ENCODE measurements around the gene NXPH1.

Gene NXPH1

DNA sequence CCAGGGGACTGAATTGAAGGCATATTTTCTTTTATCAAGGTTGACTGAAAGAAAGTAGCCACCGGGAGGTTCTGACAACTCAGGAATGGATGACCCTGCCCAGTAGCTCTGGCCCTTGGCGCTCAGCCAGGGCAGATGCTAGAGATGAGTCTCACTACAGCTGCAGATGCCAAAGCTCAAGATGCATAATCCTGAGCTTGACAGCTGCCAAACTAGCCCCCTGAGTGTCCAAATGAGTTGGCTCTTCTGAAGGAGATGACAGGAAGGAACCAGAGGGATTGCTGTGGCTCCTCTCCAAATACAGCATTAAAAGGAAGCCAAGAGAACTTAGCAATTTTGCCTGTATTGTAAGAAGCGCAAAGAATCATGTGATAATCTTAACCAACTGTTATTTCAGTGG, 78.4 kb downstream of the NXPH1 start:
- no peak for DNase-seq

DNA sequence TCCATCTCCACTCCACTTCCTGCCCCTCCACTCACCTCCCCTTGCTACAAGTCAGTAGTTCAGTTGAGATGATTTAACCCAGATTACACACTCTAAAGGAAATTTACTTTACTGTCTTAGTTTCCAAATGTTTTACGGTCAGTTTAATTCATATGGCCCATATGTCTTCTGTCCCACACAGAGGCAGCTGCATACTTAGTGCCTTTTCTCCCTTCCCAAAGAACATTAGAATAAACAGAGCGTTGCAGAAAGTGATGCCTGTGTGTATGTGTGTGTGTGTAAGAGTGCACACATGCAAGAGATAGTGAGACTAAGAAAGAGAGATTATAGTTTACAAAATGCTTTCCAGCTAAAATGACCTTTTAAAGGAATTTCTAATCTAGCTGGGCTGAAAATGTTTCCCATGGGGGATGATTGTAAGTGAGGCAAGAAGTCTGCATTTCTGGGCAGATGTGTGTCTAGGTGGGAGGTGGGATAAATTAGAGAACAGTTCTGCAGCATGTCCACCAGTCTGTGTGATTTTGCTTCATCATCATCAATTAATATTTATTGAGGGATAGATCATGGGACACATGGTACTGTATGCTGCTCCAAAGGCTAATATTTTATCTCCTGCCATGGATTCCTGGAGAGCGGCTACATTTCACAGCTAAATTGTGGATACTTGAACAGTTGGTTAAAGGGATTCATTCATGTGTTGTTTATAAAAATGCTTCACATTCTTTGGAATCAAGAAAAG, 81.5 kb downstream of the NXPH1 start:
- DNase-seq: no peak

DNA sequence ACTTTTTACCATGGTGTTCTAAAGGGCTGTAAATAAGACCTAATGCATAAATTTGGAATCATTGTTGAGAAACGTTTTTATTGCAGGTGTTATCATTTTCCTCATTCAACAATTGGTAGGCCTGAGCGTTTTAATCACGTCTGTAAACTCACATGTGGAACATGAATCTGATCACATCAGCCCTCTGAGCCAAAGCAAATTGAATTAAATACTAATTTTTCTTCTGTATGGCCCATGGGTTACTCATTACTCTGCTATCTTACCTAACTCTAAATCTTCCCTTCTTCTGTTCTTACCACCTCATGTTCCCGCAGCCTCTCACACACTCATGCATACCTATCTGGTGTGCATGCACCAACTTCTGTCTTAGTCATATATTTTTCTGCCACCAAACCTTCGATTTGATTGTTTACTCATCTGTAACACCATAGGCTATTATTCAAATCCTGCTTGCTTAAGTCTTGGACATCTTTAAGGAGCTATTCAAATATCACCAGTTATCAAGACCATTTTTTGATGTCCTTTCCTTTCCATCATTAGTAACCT, 82.3 kb downstream of the NXPH1 start:
- no peak for DNase-seq

DNA sequence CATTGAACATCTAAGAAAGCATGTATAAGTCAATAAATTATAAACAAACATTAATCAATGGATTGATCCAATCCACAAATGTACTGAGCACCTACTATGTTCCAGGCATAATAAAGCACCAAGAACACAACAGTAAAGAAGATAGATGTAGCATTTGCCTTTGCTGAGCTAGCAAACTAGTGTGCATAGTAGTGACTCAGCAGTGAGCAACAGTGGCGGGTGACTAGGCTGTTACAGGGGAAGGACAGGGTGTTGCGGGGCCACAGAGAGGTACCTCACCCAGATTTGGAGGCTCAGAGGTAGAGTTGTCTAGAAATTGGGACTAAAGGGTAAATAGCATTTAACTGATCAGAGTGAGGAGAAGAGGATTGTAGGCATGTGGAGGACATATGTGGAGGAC, 83.6 kb downstream of the NXPH1 start:
- DNase-seq: no peak

DNA sequence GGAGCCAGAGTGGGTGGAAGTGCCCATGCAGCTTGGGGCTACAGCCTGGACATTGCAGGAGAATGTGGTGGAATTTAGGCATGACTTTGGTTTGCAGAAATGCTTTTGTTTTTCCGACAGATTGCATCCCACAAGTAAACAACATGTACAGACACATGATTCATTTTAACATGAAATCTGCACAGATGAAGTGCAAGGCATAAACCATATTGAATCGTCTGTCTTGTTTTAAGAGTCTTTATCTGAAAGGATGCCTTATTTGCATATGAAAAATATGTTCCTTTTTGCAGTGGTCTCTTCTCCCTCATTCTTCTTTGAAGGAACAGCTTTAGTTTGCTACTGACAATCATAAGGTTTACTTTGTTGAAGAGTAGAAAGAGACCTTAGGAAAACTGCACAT, 94.9 kb downstream of the NXPH1 start:
- DNase-seq: no peak

DNA sequence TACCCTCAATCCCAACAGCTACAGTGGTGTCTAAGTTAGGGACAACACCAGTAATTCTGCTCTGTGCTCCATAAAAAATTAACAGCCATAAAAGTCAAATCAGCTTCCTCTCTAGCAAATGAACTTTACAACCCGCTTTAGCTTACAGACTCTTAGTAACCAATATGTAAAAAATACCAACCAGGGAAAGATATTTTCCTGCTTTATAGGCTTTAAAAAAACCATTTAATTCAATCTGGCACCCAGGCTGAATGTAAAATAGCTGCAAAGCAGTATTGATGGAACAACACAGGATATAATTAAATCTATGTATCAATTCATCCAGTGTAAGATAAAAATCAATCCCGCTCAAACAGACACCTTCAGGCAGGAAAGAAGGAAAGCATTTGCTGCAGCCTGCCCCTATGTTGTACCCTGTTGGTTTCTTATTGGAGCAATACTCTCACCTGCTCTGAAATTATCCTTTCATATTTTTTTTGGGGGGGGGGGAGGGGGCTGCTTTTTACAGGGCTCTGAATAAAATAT, 98.6 kb downstream of the NXPH1 start:
- no peak for DNase-seq

DNA sequence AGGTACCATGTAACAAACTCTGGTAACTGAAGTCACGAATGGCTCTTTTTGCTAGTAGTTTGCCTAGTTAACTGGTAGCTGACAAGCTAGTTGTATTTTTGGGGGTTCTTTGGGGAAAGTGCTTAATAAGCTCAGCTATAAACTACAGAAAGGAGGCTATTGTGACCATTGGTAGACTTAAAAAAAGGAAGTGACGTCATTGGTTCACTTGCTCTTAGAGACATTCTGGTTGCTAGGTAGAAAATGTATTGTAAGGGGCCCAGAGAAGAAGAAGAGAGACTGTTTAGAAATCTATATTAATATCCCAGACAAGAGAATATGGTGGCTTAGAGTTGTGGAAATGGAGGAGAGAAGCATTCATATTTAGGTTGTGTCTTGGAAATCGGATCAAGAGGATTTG, 103.0 kb downstream of the NXPH1 start:
- DNase-seq: no peak

DNA sequence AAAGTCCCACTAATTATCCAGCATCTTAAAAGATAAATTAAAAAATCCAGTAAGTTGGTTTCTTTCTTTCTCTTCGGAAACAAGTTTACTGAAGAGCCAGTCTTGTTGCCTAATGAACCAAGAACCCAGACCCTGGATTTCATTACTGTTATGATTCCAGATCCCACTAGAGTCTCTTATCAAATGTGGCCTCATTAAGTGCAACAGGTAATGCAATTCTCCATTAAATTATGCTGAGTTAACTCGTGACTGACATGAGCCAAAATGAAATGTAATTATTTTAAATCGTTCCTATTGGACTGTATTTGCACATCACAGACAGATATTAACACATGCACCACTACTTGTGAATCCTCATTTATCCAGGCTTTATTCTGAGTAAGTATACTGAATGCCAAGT, 115.6 kb downstream of the NXPH1 start:
- DNase-seq: no peak

DNA sequence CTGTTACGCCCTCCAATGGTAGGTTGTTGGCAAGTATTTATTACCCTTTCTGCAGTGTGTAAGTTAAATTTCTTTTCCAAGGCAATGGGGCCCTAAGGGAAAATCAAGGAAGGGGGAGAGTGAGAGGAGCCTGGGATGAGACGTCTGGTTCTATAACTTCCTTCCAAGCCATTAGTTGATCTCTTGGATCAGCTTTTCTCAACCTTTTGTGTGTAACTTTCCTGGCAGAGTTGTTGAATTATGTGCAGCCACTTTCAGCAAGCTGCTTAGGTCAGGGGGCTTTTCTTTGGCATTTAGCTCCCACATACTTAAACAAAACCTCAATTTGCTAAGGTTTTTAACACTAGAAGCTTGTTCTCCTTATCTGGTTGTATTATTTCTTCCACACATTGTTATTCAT, 127.1 kb downstream of the NXPH1 start:
- no peak for DNase-seq

DNA sequence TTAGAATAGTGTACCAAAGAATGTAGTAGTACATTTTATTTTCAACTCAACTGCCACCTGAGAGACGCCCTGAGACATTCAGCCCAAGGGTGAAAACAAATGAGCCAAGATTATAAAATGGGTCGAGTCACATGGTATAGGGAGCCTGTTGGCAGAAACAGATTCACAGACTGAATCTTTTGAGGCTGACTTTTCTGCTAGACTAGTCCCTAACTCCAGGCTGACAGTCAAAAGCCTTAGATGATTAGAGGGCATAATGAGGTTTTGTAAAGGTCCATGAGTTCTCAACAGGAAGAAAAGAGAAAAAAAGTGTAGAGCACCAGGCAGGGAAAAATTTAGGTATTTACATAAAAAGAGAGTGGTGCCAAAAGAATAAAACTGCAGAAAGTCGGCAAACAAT, 128.0 kb downstream of the NXPH1 start:
- no peak for DNase-seq

DNA sequence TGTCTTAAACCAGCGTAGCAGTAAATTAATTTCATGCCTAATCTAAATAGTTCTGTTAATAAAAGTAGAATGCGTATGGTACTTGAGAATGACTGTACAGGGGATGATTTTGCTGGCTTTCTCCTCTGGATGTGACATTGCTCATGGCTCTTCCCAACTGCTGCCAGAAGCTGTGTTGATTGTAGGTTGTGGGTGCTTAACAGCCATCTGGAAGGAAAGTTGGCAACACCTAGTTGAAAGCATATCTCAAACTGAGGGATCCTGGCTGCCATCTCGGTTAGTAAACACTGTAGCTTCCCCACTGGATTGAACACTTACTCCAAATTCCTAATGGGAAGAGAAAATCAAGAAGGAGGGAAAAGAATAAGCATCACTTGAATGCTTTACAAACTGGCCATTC, 130.9 kb downstream of the NXPH1 start:
- DNase-seq: no peak

DNA sequence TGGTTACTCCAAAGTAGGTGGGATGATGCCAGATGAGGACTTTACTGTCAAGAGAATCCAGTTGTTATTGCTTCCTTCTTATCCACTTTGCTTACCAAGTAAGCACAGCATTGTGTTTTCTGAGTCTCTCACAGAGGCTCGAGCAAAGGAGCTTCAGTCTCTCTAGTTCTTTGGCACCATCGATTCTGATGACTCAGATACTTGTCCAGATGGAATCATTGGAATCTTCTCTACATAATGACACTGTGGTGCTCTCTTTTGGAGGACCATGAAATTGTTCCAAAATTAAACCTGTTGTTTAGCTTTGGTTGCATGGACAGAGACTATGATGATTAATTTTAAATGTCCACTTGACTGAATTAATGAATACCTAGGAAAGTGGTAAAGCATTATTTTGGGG, 132.6 kb downstream of the NXPH1 start:
- DNase-seq: no peak

DNA sequence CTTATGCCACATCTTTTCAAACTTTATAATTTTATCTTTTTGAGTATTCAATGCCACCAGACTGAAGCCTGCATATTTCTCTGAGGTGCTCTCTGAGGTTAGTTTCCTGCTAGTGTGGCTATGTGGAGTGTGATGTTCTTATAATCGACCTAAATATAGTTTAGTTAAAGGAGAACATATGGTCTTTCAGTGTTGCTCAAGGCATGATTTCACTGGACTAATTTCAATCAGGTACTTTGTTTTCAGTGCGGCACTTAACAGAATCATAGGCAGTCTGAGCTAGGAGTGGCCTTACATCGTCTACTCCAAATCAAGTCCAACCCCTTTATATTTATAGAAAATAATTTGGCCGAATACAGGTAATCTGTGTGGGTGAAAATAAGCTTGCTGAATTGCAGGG, 134.2 kb downstream of the NXPH1 start:
- no peak for DNase-seq

DNA sequence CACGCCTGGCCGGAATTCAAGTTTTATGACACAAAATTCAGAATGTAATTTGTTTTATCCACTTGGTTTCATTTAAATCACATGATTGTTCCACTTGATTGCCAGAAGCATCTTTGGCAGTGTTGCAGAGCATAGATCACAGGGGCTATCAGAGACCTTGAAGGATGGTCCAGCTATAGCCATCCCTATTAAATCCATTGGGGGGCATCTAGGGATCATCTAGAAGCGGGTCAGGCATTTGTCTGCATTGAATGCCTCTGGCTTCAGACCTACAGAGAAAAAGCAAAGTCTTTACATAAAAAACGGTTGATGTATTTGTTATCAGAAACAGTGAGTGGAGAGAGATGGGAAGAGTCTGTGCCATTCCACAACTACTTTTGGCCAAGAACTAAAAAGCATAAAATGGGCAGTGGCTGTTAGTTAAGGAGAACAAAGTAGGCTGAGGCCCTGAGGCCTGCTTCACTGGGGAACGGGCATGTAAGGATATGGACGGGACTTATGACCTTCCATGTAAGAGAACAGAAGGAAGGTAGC, 146.3 kb downstream of the NXPH1 start:
- no peak for DNase-seq

DNA sequence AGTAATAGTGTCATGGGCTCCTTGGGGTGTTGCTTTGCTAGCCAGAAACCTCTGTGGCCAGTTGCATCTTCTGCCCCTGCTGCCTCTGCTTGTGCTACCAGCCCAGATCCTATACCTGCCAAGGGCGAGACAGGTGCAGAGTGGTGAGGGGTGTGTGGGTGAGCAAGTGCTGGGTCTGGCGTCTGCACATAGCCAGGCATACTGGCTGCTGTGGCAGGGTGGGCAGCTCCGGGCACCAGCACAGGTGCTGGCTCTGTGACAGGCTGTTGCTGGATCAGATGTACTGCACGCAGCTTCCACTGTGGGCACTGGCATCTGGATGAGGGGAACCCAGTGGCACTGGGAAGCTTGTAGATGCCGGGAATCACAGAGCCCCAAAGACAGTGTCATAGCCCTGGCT, 148.4 kb downstream of the NXPH1 start:
- no peak for DNase-seq

DNA sequence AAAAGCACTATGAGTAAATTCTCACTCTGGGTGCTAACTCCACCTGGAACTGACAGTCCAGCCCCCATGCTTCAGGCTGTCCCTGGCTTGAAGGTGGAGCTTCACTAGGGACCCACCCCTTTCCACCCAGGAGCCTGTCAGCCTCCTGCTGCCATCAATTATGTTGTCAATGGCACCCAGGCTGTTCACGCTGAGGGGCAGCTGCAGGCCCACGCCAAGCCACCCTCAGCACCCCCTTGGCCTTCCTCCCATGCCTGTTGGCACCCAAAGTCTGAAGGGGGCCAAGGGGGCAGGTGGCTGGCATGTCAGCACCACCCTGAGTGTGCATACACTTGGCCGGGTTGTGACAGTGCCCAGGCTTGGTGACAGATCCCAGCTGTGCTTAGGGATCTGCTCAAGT, 149.3 kb downstream of the NXPH1 start:
- DNase-seq: no peak

DNA sequence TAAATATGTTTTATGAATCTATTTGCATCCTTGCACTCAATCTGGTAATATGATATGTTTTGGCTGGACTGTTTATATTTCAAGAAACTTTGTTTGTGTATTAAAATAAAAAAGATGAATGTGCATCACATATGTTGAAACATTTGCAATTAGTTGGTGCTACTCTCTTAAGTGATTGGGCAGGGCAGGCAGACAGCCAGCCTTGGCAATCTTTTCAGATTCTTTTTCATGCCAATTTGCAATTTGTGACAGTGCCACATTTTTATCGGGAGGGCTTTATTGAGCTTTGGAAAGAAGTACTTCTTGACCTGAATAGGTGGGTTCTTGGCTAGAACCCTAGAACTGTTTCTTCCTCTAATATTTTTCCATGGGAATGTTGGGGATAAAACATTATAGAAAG, 152.2 kb downstream of the NXPH1 start:
- DNase-seq: no peak

DNA sequence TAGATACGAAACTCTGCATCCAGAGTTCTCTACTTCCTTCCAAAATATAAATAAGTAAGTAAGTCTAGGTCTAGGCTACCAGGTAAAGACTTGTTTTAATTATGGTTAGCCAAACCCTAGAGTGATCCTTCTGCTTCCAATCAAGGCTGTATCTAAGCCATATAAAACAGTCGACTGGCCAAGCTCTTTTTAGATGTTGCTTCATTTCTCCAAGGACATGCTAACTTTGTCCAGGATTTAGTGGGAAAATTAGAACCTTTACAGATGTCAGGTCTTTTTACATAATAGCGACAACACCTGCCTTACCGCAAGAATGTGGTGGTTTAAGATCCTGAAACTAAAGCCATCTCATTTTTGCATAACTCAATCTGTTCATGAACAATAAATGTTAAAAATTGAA, 156.8 kb downstream of the NXPH1 start:
- no peak for DNase-seq

DNA sequence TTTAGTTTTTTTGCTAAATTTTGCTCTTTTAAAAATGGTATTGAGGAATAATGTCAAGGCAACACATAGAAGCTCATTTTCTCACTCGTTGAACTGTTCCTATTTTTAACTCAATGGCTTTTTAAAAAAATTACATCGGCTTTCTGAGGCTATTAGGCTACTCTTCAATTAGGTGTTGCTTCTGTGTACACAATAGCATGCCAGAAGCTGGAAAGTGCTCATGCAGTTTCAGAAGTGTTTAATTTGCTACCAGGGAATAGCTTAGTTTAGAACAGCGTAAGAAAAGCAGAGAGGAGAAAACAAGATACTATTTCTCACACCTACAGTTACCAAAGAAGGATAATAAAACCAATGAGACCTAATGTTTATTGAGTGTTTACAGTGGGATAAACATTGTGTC, 157.4 kb downstream of the NXPH1 start:
- no peak for DNase-seq

DNA sequence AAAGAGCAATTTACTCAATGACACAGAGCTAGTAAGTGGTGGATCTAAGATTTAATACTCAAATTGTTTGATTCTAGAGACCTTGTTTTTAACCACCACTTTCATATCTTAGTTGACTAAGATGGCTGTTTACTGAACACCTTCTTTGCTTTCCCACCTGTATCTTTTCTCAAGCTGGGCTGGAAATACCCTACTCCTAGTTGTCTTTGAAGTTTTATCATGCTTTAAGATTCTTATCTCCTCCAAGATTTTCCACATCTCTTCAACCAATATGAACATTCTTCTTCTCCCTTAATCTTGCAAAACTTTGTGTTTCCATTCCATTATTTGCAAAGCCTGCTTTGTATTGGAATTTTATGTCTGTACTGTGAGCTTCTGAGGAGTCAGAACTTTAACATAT, 157.9 kb downstream of the NXPH1 start:
- no peak for DNase-seq

DNA sequence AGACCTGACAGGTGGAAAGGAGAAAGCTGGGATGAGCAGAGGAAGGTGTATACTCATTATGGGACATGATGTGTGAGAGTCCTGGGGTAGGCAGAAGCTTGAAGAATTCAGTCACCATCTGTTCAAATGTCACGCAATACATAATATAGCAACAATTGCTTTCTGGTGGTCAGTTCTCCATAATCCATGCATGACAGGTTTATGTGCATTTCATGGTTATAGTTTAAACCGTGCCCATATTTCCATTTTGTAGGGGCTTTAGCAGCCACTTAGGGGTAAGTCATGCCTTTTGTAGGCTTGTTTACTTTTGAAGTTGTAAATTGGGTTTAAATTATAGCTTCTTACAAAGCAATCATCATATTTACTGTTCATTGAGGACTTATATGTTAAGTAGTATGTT, 158.8 kb downstream of the NXPH1 start:
- DNase-seq: no peak

DNA sequence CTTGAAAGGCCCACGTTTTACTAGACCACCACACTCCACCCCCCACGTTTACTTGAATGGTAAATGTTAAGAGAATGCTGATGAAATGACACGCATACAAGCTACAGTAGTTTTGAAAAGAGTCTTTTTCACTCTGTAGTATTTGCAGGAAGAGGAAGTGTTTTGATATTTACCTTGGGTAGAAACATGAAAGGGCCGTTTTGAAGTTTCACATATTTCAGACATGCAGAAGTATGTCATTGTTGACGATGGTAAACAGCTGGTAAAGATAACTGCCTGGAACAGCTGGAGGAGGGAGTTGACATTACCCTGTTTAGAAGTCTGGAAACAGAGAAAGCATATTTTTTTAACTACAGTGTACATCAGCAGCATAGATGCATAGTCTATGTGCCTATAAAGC, 160.7 kb downstream of the NXPH1 start:
- no peak for DNase-seq

DNA sequence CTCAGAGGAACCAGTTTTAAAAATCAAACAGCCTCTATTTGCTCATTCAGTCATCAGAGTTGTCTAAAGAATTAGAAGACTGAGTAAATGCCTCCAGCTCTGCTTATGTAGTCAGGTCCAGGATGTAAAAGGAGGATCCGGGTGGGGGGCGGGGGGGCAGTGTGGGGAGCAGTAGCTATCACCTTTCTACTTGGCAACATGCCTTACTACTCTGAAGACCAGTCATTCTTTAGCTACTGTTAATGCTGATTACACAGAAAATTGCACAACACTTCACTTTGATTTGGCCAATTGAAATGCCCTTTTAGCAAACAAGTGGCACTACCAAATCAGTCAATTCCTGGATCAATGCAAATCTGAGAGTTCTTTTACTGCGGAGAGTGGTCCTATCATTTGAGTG, 164.2 kb downstream of the NXPH1 start:
- DNase-seq: no peak

DNA sequence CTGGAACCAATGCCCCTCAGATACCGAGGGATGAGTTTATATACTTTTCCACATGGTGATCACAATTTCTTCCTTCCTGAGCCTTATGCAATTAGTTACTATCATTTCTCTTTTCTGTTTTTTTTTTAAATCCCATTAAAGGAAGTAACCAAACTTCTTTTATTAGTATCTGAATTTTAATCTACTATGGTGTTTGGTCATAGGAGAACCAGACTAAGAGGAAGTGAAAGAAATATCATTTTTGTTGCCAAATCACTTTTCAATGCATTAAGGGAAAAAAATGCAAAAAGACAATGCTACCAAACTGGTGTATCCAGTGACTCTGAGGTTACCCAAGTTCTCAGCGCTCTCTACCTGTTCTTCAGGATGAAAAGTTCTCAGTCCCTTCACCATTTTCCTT, 167.7 kb downstream of the NXPH1 start:
- no peak for DNase-seq

DNA sequence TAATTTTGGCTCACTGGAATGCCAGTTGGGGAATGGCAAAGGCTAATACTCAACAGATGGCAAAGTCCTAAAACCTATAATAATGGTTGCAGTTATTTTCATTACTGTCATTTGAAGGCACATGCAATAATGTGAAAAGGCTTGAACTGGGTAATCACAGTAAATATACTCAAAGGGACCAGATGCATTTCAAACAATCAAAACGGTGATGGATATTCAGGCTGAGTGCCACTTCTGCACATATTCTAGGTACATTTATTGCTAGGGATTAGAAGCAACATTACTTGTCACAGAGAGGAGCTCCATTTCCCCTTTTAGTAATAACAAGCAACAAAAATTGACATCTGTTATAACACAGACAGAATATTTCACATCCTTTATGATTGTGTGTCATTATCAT, 171.8 kb downstream of the NXPH1 start:
- DNase-seq: no peak
